Measurements from ENCODE around the gene FMNL2.

DNA sequence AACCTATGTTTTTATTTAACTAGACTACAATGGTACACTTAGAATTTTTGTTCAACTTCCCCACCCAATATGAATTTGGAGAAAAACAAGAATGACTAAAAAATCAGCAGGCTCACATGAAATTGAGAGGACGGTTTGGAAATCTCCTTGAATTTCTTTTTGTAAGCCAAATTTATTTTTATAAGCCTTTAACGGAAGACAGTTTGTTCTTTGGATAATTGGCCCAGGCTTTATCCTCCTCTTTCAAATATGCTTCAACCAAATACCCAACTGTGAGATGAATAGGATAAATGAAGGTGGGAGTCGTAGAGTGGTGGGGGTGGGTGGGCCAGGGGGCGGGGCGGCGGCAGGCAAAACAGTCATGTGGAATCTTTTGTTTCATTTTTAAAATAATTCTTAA, 60.6 kb downstream of the FMNL2 start:
- no peak for TF ChIP-seq POLR2A (IDR thresholded peaks at IDR 0.05)
- TF ChIP-seq, protein P1, sequence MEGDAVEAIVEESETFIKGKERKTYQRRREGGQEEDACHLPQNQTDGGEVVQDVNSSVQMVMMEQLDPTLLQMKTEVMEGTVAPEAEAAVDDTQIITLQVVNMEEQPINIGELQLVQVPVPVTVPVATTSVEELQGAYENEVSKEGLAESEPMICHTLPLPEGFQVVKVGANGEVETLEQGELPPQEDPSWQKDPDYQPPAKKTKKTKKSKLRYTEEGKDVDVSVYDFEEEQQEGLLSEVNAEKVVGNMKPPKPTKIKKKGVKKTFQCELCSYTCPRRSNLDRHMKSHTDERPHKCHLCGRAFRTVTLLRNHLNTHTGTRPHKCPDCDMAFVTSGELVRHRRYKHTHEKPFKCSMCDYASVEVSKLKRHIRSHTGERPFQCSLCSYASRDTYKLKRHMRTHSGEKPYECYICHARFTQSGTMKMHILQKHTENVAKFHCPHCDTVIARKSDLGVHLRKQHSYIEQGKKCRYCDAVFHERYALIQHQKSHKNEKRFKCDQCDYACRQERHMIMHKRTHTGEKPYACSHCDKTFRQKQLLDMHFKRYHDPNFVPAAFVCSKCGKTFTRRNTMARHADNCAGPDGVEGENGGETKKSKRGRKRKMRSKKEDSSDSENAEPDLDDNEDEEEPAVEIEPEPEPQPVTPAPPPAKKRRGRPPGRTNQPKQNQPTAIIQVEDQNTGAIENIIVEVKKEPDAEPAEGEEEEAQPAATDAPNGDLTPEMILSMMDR (IDR thresholded peaks at IDR 0.05 in 4 of 5, conservative IDR thresholded peaks at IDR 0.05 in 1 of 5): no peak

Data from gastrocnemius medialis (tissue), 4 donors.